EL (cell line): ENCODE data around the gene NMT2.

Source experiments
- DNase-seq: peaks from one replicate; pipeline ENCODE4 v3.0.0-alpha.2; 2016

The NMT2 gene

DNA sequence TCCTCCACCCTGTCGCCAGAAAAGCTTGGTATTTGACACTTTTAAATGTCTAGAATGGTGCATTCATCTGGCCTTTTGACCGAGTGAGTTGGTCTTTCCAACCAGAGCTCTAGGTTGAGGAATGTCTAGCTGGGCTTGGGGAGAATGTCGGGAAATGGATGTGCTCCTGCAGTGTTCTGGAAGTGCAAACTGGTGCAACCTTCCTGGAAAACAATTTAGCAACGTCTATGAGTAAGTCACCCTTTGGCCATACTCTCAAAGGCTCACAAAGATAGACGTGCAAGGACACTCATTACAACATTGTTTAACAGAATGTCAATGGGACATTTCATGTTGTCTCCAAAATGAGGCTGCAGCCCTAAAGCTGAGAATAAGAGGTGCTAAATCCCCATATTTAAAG lies 12.2 kb upstream of the NMT2 start:
- DNase-seq, result peak; percentile 59

GRCh38 chr10:15176269-15176668 lies 7.8 kb upstream of the NMT2 start:
- DNase-seq, result no peak

DNA sequence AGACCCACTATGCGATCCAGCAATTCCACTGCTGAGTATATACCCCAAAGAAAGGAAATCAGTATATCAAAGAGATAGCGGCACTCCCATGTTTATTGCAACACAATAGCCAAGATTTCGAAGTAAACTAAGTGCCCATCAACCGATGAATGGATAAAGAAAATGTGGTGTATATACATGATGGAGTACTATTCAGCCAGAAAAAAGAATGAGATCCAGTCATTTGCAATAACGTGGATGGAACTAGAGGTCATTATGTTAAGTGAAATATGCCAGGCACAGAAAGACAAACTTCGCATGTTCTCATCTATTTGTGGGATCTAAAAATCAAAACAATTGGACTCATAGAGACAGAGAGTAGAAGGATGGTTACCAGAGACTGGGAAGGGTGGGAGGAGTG lies 7.1 kb upstream of the NMT2 start:
- no peak for DNase-seq

GRCh38 chr10:15172306-15172840 lies 3.9 kb upstream of the NMT2 start:
- DNase-seq, result no peak

- no peak for DNase-seq
Measured at GRCh38 chr10:15169555-15170401, 1.3 kb upstream of the NMT2 start.

DNA sequence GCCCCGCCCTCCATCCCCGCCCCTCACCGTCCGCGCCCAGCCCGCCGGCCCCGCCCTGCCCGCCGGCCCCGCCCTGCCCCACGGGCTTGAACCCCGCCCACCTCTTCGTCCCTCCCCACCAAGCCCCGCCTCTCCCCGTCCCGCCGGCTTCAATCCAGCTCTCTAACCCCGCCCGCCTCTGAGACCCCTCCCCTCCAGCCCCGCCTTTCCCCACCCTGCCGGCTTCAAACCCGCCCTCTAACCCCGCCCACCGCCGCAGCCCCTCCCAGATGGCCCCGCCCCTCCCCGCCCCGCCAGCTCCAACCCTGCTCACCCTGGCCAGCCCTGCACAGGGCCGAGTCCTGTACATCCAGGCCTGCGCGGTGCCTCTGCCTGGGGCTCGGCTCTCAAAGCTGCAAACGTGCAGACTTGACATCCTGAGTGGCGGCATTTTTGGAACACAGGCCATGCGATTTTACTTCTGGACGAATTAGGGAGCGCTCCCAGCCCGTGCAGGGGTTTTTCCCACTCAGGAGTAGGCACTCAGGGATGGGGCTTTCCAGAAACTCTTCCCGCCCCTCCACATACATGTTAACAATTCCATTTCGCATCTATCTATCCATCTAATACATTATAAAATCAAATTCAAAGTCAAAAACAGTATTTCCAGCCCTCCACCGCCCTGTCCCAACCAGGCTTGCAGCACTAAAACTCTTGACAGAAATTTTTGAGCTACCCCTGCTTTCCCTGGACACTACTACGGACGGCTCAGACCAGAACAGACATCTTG lies 477 bp upstream of the NMT2 start:
- peak; percentile 93 for DNase-seq

- DNase-seq, result peak; percentile 67
Measured at GRCh38 chr10:15167411-15168290, 842 bp downstream of the NMT2 start.

DNA sequence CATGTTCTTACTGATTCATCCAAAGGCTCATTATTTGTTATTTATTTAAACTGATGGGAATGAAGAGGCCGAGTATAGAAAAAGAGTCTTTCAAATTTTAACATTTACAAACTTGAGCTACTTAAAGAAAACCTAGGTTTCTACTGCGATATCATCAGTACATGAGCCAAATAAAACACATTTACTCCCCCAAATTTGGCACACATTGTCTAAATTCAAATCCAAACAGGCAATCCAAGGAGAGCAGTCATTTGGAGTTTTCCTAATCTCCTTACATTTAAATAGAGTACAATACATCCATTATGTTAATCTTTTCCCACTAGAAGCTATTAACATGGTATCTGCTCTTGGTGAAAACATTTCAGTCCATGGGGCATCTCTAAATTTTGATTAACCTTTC lies 2.2 kb downstream of the NMT2 start:
- DNase-seq, result no peak

DNA sequence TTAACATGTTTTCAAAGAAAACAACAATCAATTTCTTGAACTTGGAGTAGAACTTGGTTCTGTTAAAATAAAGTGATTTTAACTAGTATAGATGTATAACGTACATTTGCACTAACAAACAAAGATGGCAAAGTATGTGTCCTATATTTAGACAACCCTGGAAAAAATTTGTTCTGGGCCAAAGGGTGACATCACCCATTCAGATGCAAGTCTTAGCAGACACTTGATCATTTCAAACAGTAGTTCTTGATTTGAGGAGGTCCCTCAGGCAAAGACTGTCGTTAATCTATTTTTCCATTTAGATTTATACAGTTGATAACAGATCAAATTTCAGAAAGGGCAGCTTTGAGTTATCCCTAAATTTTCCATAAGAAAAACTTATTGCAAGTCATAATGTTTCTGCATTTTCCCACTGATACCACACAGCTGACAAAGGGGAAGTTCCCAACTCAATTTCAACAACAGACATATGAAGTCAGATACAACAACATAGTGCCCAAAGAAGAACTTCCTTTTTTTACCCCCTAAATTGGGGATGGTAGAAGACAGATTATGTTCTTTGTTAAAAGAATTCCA lies 5.2 kb downstream of the NMT2 start:
- DNase-seq, result no peak

GRCh38 chr10:15158972-15159371 lies 9.5 kb downstream of the NMT2 start:
- no peak for DNase-seq

GRCh38 chr10:15158448-15158847 lies 10.0 kb downstream of the NMT2 start:
- DNase-seq, result no peak

DNA sequence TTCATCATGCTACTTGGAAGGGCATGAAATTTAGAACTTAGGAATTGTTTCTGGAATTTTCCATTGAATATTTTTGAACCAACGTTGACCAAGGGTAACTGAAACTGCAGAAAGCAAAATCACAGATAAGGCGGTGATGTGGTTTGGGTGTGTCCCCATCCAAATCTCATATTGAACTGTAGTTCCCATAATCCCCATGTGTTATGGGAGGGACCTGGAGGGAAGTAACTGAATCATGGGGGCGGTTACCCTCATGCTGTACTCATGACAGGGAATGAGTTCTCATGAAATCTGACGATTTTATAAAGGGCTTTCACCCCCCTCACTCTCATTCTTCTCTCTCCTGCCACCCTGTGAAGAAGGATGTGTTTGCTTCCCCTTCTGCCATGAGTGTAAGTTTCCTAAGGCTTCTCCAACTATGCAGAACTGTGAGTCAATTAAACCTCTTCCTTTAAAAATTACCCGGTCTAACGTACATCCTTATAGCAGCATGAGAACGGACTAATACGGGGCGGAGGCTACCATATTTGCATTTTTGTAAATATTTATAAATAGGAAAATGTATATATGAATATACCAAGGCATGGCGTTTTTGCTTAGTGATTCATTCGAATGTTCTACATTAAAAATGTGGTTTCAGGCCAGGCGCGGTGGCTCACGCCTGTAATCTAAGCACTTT lies 12.4 kb downstream of the NMT2 start:
- no peak for DNase-seq

DNA sequence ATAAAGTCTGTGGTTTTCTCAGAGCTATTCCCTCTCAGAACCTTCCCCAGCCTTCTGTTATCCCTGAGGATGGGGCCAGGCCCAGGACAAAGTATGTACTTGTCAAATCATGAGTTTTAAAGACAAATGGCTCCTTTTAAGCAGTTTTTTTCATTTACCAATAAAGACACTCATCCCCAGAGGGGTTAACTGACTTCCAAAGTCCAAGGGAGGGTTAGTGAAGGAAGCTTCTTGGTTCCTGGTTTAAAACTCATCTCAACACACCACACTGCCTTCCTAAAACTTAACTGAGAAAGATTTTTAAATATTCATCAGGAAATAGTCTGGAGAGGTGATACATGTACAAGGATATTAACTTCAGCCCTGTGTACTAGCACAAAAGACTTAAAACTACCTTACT lies 15.9 kb downstream of the NMT2 start:
- no peak for DNase-seq

DNA sequence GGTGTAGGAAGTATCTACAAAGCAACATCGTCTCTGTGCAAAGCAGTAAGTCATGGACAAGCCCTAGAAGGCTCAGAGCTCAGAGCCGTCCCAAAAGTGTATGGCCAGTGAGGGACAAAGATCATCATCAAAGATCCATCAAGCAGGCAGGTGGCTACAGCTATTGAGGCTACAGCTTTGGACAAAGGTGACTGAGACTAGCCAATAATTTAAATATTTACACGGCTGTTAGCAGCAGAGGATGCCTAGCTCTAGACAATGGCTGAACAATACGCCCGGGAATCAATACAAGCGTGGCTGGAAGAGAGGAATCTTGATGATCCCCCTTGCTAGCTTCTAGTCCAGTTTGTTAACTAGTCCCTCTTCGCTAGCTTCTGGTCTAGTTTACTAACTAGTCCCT lies 17.9 kb downstream of the NMT2 start:
- no peak for DNase-seq

DNA sequence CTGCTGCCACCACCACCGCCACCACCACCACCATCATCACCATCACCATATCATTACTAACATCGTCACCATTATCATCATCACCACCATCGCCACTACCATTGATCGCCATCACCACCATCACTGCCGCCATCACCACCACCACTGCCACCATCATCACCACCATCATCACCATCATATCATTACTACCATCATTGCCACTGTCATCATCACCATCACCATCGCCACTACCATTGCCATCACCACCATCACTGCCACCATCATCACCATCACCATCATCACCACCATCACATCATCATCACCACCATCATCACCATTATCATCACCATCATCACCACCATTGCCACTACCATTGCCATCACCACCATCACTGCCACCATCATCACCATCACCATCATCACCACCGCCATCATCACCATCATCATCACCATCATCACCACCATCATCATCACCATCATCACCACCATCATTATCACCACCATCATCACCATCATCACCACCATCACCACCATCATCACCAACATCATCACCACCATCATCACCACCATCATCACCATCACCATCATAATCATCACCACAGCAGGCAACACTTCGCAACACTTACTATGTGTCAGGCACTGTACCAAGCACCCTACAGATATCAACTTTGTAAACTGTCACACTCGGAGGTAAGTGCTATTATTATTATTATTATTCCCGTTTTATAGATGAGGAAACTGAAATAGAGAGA lies 19.3 kb downstream of the NMT2 start:
- DNase-seq, result no peak

DNA sequence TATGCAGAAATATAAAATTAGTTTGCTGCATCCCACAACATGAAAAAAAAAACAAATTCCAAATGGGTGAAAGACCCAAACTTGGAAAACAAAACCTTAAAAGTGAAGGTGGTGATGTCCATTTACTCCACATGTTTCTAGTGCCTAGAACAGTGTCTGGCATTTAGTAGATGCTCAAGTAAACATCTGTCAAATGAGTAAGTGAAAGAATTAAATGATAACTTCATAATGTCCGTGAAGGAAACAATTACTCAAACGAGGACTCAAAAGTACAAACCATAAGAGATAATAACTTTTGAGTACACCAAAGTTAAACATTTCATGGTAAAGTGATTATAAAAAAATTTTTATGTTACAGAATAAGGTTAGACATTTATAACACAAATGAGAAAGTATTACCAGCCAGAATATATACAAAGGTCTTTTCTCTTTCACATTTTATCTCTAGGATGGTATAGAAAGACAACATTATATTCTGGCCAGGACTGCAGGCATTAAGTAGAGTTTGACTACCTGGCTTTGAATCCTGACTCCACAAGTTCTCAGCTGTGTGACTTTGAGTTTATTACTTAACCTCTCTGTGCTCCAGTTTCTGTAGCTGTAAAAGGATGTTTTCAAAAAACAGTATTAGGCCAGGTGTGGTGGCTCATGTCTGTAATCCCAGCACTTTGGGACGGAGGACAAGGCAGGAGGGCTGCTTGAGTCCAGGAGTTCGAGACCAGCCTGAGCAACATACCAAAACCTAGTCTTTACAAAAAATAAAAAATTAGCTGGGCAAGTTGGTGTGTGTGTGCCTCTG lies 20.7 kb downstream of the NMT2 start:
- no peak for DNase-seq

- DNase-seq, result no peak
Measured at GRCh38 chr10:15146366-15146765, 22.1 kb downstream of the NMT2 start.

DNA sequence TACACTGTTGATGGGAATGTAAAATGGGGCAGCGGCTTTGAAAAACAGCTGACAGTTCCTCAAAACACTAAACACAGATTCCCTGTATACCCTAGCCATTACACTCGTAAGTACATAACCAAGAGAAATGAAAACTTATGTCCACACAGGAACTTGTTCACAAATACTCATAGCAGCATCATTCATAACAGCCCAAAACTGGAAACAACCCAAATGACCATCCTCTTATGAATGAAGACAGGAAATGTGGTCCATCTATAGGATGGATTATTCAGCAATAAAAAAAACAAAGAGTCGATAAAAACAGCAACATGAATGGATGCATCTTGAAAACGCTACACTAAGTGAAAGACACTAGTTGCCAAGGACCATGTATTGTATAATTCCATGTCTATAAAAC lies 23.7 kb downstream of the NMT2 start:
- peak; percentile 67 for DNase-seq

DNA sequence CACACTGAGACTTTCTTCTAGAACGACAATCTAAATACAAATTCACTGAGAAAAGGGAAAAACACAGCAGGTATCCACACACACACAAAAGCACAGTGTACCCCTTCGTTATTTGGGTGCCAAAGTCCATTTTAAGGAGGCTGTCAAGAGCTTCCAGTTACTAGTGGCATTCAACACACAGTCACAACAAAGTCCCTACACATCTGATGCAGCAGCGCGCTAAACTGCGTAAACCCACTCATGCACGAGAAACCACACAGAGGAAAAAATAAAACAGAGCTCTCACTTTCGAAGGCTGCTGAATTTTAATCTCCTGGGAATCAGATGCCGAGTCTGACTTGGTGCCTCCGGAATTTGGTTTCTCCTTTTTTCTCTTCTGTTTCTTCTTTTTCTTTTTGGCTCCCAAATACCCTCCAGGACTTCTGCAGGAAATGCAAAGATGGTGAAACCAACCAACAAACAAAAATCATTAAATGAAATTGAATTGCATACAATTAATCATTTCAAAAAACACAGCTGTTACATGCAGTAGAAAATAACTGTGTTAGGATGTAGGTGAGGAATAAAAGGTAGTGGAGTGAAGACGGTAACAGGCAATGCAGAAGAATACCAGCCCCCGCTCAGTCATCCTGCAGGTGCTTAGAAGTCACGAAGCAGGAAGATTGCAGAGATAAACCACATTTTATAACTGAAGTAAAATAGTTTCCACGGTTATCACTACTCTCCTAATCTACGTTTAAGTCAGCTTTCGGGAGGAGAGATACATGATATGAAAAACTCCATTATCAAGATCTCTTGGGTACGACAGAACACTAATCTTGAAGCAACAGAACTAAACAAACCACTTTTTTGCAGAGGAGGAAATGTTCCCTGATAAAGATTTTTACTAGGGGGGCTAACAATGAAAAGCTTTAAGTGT lies 27.1 kb downstream of the NMT2 start:
- DNase-seq, result no peak
